Neuronal stem cell (in vitro differentiated cells): ENCODE data around the gene GUCY1A1.

ENCODE experiments used
- DNase-seq: peaks from one replicate; pipeline ENCODE4 v3.0.0-alpha.2; 2013; ENCODE audit warnings: low spot score
- H2AFZ ChIP-seq: one replicate; pipeline ENCODE4 v1.6.1; 2013; ENCODE audit warnings: mild to moderate bottlenecking, low read length, inconsistent platforms
- H2AK5ac ChIP-seq: 2 replicates; pipeline ENCODE4 v1.6.1; 2013; ENCODE audit warnings: low read depth, mild to moderate bottlenecking, inconsistent platforms, low read length, moderate library complexity, mixed read lengths
- H2BK120ac ChIP-seq: 2 replicates; pipeline ENCODE4 v1.6.1; 2013; ENCODE audit warnings: low read depth, mild to moderate bottlenecking, inconsistent platforms, low read length, moderate library complexity, mixed read lengths
- H2BK12ac ChIP-seq: one replicate; pipeline ENCODE4 v1.6.1; 2013; ENCODE audit warnings: low read length, inconsistent platforms
- H2BK15ac ChIP-seq: 2 replicates; pipeline ENCODE4 v1.6.1; 2013; ENCODE audit warnings: mild to moderate bottlenecking, low read length, inconsistent platforms, mixed read lengths
- H2BK5ac ChIP-seq: one replicate; pipeline ENCODE4 v1.6.1; 2013; ENCODE audit warnings: inconsistent platforms, mild to moderate bottlenecking, low read length, moderate library complexity
- H3K14ac ChIP-seq: one replicate; pipeline ENCODE4 v1.6.1; 2013; ENCODE audit warnings: low read length, inconsistent platforms
- H3K18ac ChIP-seq: 2 replicates; pipeline ENCODE4 v1.6.1; 2013; ENCODE audit warnings: low read length, inconsistent platforms
- H3K23ac ChIP-seq: 2 replicates; pipeline ENCODE4 v1.6.1; 2013; ENCODE audit warnings: low read depth, mild to moderate bottlenecking, mixed read lengths, low read length, inconsistent platforms; ENCODE audit not compliant: poor library complexity
- H3K27ac ChIP-seq: replicated peaks from 3 replicates; pipeline ENCODE4 v1.5.1; 2013; ENCODE audit warnings: low read length, inconsistent platforms
- H3K27me3 ChIP-seq, 3 experiments: 2 replicates each; pipeline ENCODE4 v1.6.1; 2013; ENCODE audit warnings: low read length in 3 of 3, mild to moderate bottlenecking in 2 of 3, inconsistent platforms in 1 of 3, low read depth in 1 of 3, mixed read lengths in 1 of 3, moderate library complexity in 1 of 3; ENCODE audit not compliant: control insufficient read depth in 3 of 3, insufficient read depth in 3 of 3
- H3K36me3 ChIP-seq, 2 donors: replicated peaks in 1 of 2; 2 replicates each; pipeline ENCODE4 v1.6.1; 2013; ENCODE audit warnings: low read length in 2 of 2; ENCODE audit not compliant: control insufficient read depth in 2 of 2, insufficient read depth in 2 of 2
- H3K4ac ChIP-seq: 2 replicates; pipeline ENCODE4 v1.6.1; 2013; ENCODE audit warnings: inconsistent platforms, mild to moderate bottlenecking, low read length, moderate library complexity
- H3K4me1 ChIP-seq, 2 donors: 1 replicate in 1 of 2; 2 replicates in 1 of 2; pipeline ENCODE4 v1.6.1; 2013; ENCODE audit warnings: low read length in 2 of 2, low read depth in 1 of 2; ENCODE audit not compliant: control insufficient read depth in 2 of 2, insufficient read depth in 1 of 2
- H3K4me2 ChIP-seq: one replicate; pipeline ENCODE4 v1.6.1; 2013; ENCODE audit warnings: mild to moderate bottlenecking, low read length, inconsistent platforms; ENCODE audit not compliant: insufficient read depth, poor library complexity, severe bottlenecking
- H3K4me3 ChIP-seq, 2 donors: 2 replicates each; pipeline ENCODE4 v1.5.1; 2013; ENCODE audit warnings: low read length in 2 of 2, mild to moderate bottlenecking in 2 of 2, inconsistent platforms in 1 of 2, moderate library complexity in 1 of 2
- H3K79me1 ChIP-seq: one replicate; pipeline ENCODE4 v1.6.1; 2013; ENCODE audit warnings: low read depth, mild to moderate bottlenecking, inconsistent platforms, low read length, moderate library complexity
- H3K9ac ChIP-seq: one replicate; pipeline ENCODE4 v1.6.1; 2013; ENCODE audit warnings: mild to moderate bottlenecking, low read depth, low read length, inconsistent platforms; ENCODE audit not compliant: poor library complexity
- H3K9me3 ChIP-seq, 2 donors: replicated peaks in 1 of 2; 2 replicates each; pipeline versions ENCODE3 to v1.6.1; 2013; ENCODE audit warnings: low read length in 2 of 2, mild to moderate bottlenecking in 2 of 2, inconsistent platforms in 1 of 2, low read depth in 1 of 2, mixed read lengths in 1 of 2, moderate library complexity in 1 of 2; ENCODE audit not compliant: control insufficient read depth in 2 of 2, insufficient read depth in 1 of 2
- H4K8ac ChIP-seq: one replicate; pipeline ENCODE4 v1.6.1; 2013; ENCODE audit warnings: low read depth, mild to moderate bottlenecking, inconsistent platforms, low read length, moderate library complexity
- H4K91ac ChIP-seq: one replicate; pipeline ENCODE4 v1.6.1; 2013; ENCODE audit warnings: low read length, low read depth, mild to moderate bottlenecking, inconsistent platforms; ENCODE audit not compliant: poor library complexity
- WGBS, 2 donors: extraction: QIAGEN DNeasy Blood & Tissue Kit; methylation state at CpG; one replicate each; pipeline ENCODE4 v1.1.7; 2013; ENCODE audit warnings: missing lambda C conversion rate in 2 of 2, mixed read lengths in 1 of 2; ENCODE audit not compliant: insufficient read length in 2 of 2, insufficient replicate concordance in 1 of 2; ENCODE audit errors: extremely low coverage in 2 of 2; 5-methylcytosine and 5-hydroxymethylcytosine counted together

Gene GUCY1A1

GRCh38 chr4:155777971-155778735, 111.5 kb downstream of the GUCY1A1 start:
- Histone ChIP-seq H3K4me1 (no peaks in the 10 kb centered on the region), H4K8ac (no peak overlapping the region)
- WGBS, 2 donors: no CpG with 5 or more reads among the region's 3 CpGs

DNA sequence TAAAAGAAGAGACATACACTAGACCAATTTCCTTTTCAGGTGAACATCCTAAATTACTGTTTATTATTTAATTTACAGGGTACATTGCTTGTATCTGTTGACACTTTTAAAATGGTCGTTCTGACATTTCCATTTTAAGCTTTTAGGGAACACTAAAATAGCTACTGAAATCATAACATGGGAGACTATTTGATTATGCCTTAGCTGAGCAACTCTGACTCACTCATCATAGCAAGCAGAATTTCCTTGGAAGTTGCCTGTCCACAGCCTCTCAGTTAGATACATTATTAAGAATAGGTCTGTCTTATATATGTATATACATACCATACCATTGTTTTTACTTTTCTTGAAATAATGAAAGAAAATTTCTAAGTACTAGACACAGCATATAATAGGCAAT, 114.1 kb downstream of the GUCY1A1 start:
- Histone ChIP-seq H3K18ac (no peak overlapping the region), H3K9ac (no peak overlapping the region), H3K27me3 (no peaks in the 10 kb centered on the region), H3K4me1 (no peaks in the 10 kb centered on the region), H3K4ac (no peak overlapping the region), H4K8ac (no peak overlapping the region), H3K23ac (no peak overlapping the region), H3K14ac (no peak overlapping the region), H3K79me1 (no peaks in the 10 kb centered on the region), H3K27ac (no peak overlapping the region), H3K4me2 (no peak overlapping the region), H4K91ac (no peak overlapping the region), H2BK12ac (no peak overlapping the region), H2BK5ac (no peak overlapping the region), H2AFZ (no peak overlapping the region), H3K4me3 (no peak overlapping the region), H2BK15ac (no peak overlapping the region), H3K9me3 (no peaks in the 10 kb centered on the region), H2BK120ac (no peak overlapping the region), H3K36me3 (peaks cover 0 to 3% of the 10 kb centered on the region in 2 donors), H2AK5ac (no peak overlapping the region)
- no peak for DNase-seq
- WGBS, 2 donors: no CpG with 5 or more reads among the region's 1 CpG

More at GRCh38 chr4:155777971-155778735, 111.5 kb downstream of the GUCY1A1 start:
- Histone ChIP-seq H3K9ac (no peak overlapping the region), H3K18ac (no peak overlapping the region), H3K79me1 (no peaks in the 10 kb centered on the region), H3K27ac (no peak overlapping the region), H3K4ac (no peak overlapping the region), H3K4me3 (no peak overlapping the region), H2BK15ac (no peak overlapping the region), H4K91ac (no peak overlapping the region), H2AFZ (no peak overlapping the region), H2BK12ac (no peak overlapping the region), H2BK120ac (no peak overlapping the region), H3K23ac (no peak overlapping the region), H3K36me3 (peaks cover 0 to 5% of the 10 kb centered on the region in 2 donors), H3K27me3 (no peaks in the 10 kb centered on the region), H3K14ac (no peak overlapping the region), H3K9me3 (no peaks in the 10 kb centered on the region), H2AK5ac (no peak overlapping the region), H3K4me2 (no peak overlapping the region), H2BK5ac (no peak overlapping the region)
- no peak for DNase-seq

DNA sequence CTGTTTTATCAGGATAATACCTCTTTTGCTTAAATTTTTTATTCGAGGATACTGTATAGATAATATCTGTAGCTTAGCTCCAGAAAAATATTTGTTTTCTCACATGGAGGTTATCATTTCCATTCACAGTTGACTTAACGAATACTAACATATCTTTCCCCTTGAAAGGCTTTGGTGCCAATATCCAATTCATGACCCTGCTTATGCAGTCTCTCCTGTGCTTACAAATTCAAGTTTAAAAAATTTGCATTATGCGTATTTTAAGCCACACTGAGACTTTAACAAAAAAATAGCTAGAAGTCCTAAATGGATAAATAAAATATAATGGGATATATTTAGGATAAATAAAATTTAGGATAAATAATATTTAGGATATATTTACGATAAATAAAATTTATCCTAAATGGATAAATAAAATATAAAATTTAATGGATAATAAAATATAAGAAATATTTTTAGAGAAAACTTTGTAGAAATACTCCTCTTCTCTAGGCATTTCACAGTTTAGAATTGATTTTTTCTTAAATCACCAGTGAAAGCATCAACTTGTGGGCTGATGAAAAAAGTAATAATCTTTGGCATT, 114.7 kb downstream of the GUCY1A1 start:
- Histone ChIP-seq H3K36me3 (peaks cover 0 to 3% of the 10 kb centered on the region in 2 donors), H3K79me1 (no peaks in the 10 kb centered on the region), H2AFZ (no peak overlapping the region), H3K4ac (no peak overlapping the region), H3K9ac (no peak overlapping the region), H4K8ac (no peak overlapping the region), H3K27me3 (no peaks in the 10 kb centered on the region), H3K27ac (no peak overlapping the region), H2BK120ac (no peak overlapping the region), H3K14ac (no peak overlapping the region), H2AK5ac (no peak overlapping the region), H2BK12ac (no peak overlapping the region), H2BK5ac (no peak overlapping the region), H3K9me3 (no peaks in the 10 kb centered on the region), H3K4me3 (no peak overlapping the region), H4K91ac (no peak overlapping the region), H3K23ac (no peak overlapping the region), H2BK15ac (no peak overlapping the region), H3K18ac (no peak overlapping the region), H3K4me1 (no peaks in the 10 kb centered on the region), H3K4me2 (no peak overlapping the region)
- no CpG with 5 or more reads among the region's 4 CpGs for WGBS, 2 donors
- DNase-seq: no peak
